H4 (cell line): ENCODE measurements around the gene PARP15. TPM values are rescaled to one million over a fixed set of nuclear protein-coding genes. Genes with fewer than 3 reads are reported as not detected.

Source experiments
- DNase-seq: peaks from one replicate; pipeline ENCODE4 v3.0.0-alpha.2; 2015; ENCODE audit warnings: low spot score
- total RNA-seq: library from RNA; depleted of rRNA; stranded (reverse); fragments of >200 nt; shearing (Covaris generic); gene quantifications from 2 replicates; pipeline ENCODE4 v1.2.3, GENCODE V29; 2014

The PARP15 gene
- total RNA-seq, 1 experiment from 2014 or later = not detected

- DNase-seq = peak; percentile 69
These were observed 4.5 kb upstream of the PARP15 start for GRCh38 chr3:122572940-122573412.

GRCh38 chr3:122576174-122576940 lies 1.1 kb upstream of the PARP15 start:
- DNase-seq = no peak

GRCh38 chr3:122578069-122578740 lies 755 bp downstream of the PARP15 start:
- DNase-seq = no peak

GRCh38 chr3:122580470-122580869 lies 3.0 kb downstream of the PARP15 start:
- no peak for DNase-seq

GRCh38 chr3:122581622-122582021 lies 4.2 kb downstream of the PARP15 start:
- DNase-seq = no peak

- no peak for DNase-seq
These were observed 4.9 kb downstream of the PARP15 start for GRCh38 chr3:122582390-122582789.

- DNase-seq = no peak
These were observed 8.6 kb downstream of the PARP15 start for GRCh38 chr3:122586098-122586497.

GRCh38 chr3:122586773-122587485 lies 9.5 kb downstream of the PARP15 start:
- DNase-seq = no peak

GRCh38 chr3:122587572-122587971 lies 10.1 kb downstream of the PARP15 start:
- DNase-seq = no peak

- DNase-seq = no peak
These were observed 11.8 kb downstream of the PARP15 start for GRCh38 chr3:122589297-122589696.

GRCh38 chr3:122590610-122591009 lies 13.2 kb downstream of the PARP15 start:
- DNase-seq = no peak

GRCh38 chr3:122594025-122594424 lies 16.6 kb downstream of the PARP15 start:
- DNase-seq = no peak

GRCh38 chr3:122598151-122598550 lies 20.7 kb downstream of the PARP15 start:
- no peak for DNase-seq

GRCh38 chr3:122598556-122598955 lies 21.1 kb downstream of the PARP15 start:
- DNase-seq = no peak

- no peak for DNase-seq
These were observed 24.7 kb downstream of the PARP15 start for GRCh38 chr3:122602011-122602710.

- no peak for DNase-seq
These were observed 25.6 kb downstream of the PARP15 start for GRCh38 chr3:122603056-122603455.

- no peak for DNase-seq
These were observed 28.9 kb downstream of the PARP15 start for GRCh38 chr3:122606330-122606729.

- DNase-seq = no peak
These were observed 31.5 kb downstream of the PARP15 start for GRCh38 chr3:122608916-122609315.

GRCh38 chr3:122609798-122610559 lies 32.5 kb downstream of the PARP15 start:
- peak; percentile 86 for DNase-seq

GRCh38 chr3:122612696-122613095 lies 35.2 kb downstream of the PARP15 start:
- DNase-seq = no peak

- DNase-seq = no peak
These were observed 37.9 kb downstream of the PARP15 start for GRCh38 chr3:122615303-122615702.
